Stomach (tissue), 9 donors: Measurements from ENCODE around the gene GLI1. TPM values are rescaled to one million over a fixed set of nuclear protein-coding genes. Genes with fewer than 3 reads are reported as not detected.

ENCODE experiments used
- DNase-seq, 2 donors: peaks; one replicate each; pipeline versions ENCODE4 v3.0.0 to v3.0.0-alpha.2; 2013 to 2019
- H3K27ac ChIP-seq, 5 donors: fragments of 200-600 bp in 4 of 5; sonication (generic) in 4 of 5; one replicate each; pipeline ENCODE4 v1.5.1; 2013 to 2019; ENCODE audit warnings: mild to moderate bottlenecking in 1 of 5, moderate library complexity in 1 of 5
- H3K27me3 ChIP-seq, 3 donors: fragments of 200-600 bp; sonication (generic); one replicate each; pipeline ENCODE4 v1.5.1; 2017 to 2019; ENCODE audit warnings: mixed run types in 1 of 3
- H3K36me3 ChIP-seq, 4 donors: fragments of 200-600 bp; sonication (generic); 1 replicate in 3 of 4; 2 replicates in 1 of 4; pipeline ENCODE4 v1.5.1; 2016 to 2019
- H3K4me1 ChIP-seq, 4 donors: fragments of 200-600 bp; sonication (generic); one replicate each; pipeline ENCODE4 v1.5.1; 2016 to 2019
- H3K4me3 ChIP-seq, 4 donors: fragments of 200-600 bp; sonication (generic) in 3 of 4; one replicate each; pipeline ENCODE4 v1.5.1; 2016 to 2019; ENCODE audit warnings: mild to moderate bottlenecking in 1 of 4
- H3K9me3 ChIP-seq, 4 donors: fragments of 200-600 bp; sonication (generic); one replicate each; pipeline ENCODE4 v1.5.1; 2016 to 2019
- EP300 ChIP-seq: sonication (generic); formaldehyde crosslinking; IDR thresholded peaks from one replicate; pipeline ENCODE4 v1.6.1; 2017; ENCODE audit warnings: antibody characterized with exemption
- POLR2A ChIP-seq, 4 donors: fragments of 450-650 bp; IDR thresholded peaks; one replicate each; pipeline ENCODE4 v1.6.1; 2016; ENCODE audit warnings: antibody characterized with exemption in 4 of 4, control low read depth in 2 of 4, mild to moderate bottlenecking in 1 of 4, moderate library complexity in 1 of 4
- POLR2AphosphoS5 ChIP-seq, 3 donors: sonication (generic); formaldehyde crosslinking; IDR thresholded peaks; one replicate each; pipeline ENCODE4 v1.6.1; 2016; ENCODE audit warnings: antibody characterized with exemption in 3 of 3
- WGBS, 5 donors: extraction: QIAGEN DNeasy Blood & Tissue Kit in 3 of 5; methylation state at CpG; one replicate each; pipeline versions ENCODE4 v1.1.5 to v1.1.7; 2013 to 2018; 5-methylcytosine and 5-hydroxymethylcytosine counted together
- intact Hi-C: fragments of 100-400 bp; cut with DNase I; formaldehyde crosslinking; loops from one replicate; pipeline ENCODE4 v1.15.1; 2023; ENCODE audit warnings: low total_unique reads
- polyA plus RNA-seq, 3 donors: library from polyadenylated mRNA; stranded (reverse); fragments of 200-250 nt; gene quantifications; one replicate each; pipeline ENCODE4 v1.2.3, GENCODE V29; 2013
- total RNA-seq, 5 donors: library from RNA; depleted of rRNA; stranded (reverse); fragments of >200 nt; gene quantifications; one replicate each; pipeline versions ENCODE4 v1.1.0 to v1.2.3, GENCODE V29; 2014 to 2016
- TF ChIP-seq, protein P1 (sequence below), 7 experiments: fragments of 450-650 bp in 4 of 7; fragments of 200-600 bp in 3 of 7; sonication (generic) in 3 of 7; IDR thresholded peaks; one replicate each; pipeline ENCODE4 v1.5.1; 2016 to 2019; ENCODE audit warnings: antibody characterized with exemption in 7 of 7, control low read depth in 2 of 7, mild to moderate bottlenecking in 1 of 7
- donor health status: healthy with polysubstance abuse.
- donor health status: Bipolar disorder and iron deficiency.
- donor health status: healthy.

Gene GLI1
- total and polyA plus RNA-seq, 8 donors: 0.14 to 4.0 (median 0.73) TPM

DNA sequence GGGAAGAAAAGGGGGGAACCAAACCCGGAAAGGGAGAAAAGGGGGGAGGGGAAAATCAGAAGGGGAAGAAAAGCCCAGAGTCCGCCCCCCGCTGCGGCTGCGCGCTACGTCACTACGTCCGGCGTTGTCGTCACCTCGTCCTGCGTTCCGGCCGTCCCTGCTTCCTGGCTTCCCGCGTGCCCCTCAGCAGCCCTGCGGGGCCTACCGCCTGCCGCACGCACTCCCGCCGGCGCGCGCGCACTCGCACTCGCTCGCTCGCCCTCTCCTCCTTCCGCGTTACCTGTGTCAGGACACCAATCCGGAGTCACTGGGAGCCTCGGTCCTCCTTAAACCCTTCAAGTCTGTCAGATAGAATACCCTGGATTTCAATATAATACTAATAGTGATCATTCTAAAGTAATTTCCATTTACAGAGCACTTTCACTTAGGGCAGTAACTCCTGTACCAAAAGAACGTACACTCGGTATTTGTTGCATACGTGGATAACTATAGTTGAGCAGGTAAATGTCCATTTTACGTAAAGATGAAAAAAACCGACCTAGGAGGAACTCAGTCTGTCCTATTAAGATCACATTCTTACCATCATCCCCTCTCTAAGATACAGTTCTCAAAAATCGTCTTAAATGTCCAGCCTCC lies 28.5 kb upstream of the GLI1 start, which contains the start of gene R3HDM2:
Gene R3HDM2 (minus strand): TSS at position 113 of the 636 bp plus-strand sequence. CDS start 120,615 bp downstream, outside the sequence.
- WGBS, 5 donors: 0 to 1% (median 1%) methylated on average over 37 to 41 of the region's 41 CpGs
- no peaks in the 10 kb centered on the region for H3K27me3 ChIP-seq
- H3K27ac ChIP-seq: peak within 1 kb of the TSS; percentile 91 to 99 (median 95)
- no peaks in the 10 kb centered on the region for H3K36me3 ChIP-seq
- TF ChIP-seq EP300 (no peak), POLR2A (IDR thresholded peaks at IDR 0.05) (peak in 2 of 4 donors; percentile 78 to 79), POLR2AphosphoS5 (IDR thresholded peaks at IDR 0.05) (peak; percentile 98 to 99 (median 99))
- TF ChIP-seq, protein P1, sequence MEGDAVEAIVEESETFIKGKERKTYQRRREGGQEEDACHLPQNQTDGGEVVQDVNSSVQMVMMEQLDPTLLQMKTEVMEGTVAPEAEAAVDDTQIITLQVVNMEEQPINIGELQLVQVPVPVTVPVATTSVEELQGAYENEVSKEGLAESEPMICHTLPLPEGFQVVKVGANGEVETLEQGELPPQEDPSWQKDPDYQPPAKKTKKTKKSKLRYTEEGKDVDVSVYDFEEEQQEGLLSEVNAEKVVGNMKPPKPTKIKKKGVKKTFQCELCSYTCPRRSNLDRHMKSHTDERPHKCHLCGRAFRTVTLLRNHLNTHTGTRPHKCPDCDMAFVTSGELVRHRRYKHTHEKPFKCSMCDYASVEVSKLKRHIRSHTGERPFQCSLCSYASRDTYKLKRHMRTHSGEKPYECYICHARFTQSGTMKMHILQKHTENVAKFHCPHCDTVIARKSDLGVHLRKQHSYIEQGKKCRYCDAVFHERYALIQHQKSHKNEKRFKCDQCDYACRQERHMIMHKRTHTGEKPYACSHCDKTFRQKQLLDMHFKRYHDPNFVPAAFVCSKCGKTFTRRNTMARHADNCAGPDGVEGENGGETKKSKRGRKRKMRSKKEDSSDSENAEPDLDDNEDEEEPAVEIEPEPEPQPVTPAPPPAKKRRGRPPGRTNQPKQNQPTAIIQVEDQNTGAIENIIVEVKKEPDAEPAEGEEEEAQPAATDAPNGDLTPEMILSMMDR (IDR thresholded peaks at IDR 0.05): no peak
- H3K4me1 ChIP-seq: peaks cover 9 to 26% (median 18%) of the 10 kb centered on the region in 4 donors
- H3K4me3 ChIP-seq: peak within 1 kb of the TSS; percentile 67 to 83 (median 76)
- intact Hi-C loops: no loop called here
- no peaks in the 10 kb centered on the region for H3K9me3 ChIP-seq
- peak; percentile 98 to 99 for DNase-seq

DNA sequence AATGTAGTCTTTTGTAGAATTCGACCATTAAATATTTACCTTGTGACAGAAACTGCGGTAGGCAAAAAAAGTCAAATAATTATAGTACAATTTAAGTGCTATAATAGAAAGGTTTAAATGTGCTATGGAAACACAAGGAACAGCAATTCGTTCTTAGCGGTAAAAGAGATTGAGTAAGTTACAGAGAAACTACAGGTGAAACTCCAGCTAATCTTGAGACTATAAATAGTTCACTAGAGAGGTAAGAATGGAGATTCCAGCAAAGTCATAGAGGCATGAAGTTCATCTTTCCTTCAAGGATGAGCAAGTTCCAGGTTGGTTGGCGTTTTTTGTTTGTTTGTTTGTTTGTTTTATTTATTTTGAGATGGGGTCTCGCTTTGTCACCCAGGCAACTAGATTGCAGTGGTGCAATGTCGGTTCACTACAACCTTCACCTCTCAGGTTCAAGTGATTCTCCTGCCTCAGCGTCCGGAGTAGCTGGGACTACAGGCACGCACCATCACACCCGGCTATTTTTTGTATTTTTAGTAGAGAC lies 27.9 kb upstream of the GLI1 start:
- Histone ChIP-seq H3K9me3 (no peaks in the 10 kb centered on the region), H3K4me1 (peaks cover 9 to 26% (median 18%) of the 10 kb centered on the region in 4 donors), H3K4me3 (peak overlapping the region; percentile 67 to 83 (median 76)), H3K27me3 (no peaks in the 10 kb centered on the region), H3K36me3 (no peaks in the 10 kb centered on the region), H3K27ac (peak overlapping the region in 4 of 5 donors; percentile 91 to 99 (median 96))
- WGBS, 5 donors: 62 to 73% (median 70%) methylated on average over 11 of the region's 11 CpGs
- intact Hi-C loops: no loop called here
- TF ChIP-seq POLR2AphosphoS5 (IDR thresholded peaks at IDR 0.05) (no peak), EP300 (no peak), POLR2A (IDR thresholded peaks at IDR 0.05) (no peak)
- TF ChIP-seq, protein P1 (IDR thresholded peaks at IDR 0.05): no peak
- DNase-seq: peak in 1 of 2 donors; percentile 21

DNA sequence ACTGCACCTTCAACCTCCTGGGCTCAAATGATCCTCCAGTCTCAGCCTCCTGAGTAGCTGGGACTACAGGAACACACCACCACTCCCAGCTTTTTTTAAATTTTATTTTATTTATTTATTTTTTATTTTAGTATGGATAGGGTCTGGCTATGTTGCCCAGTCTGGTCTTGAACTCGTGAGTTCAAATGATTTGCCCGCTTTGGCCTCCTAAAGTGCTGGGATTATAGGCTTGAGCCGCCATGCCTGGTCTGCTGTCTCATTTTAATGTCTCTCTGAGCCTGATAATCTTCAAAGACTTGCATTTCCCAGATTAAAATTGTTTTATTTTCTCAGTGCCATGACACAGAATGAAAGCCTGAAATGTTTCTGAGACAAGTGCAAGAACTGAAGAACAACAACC lies 26.2 kb upstream of the GLI1 start:
- Histone ChIP-seq H3K9me3 (no peaks in the 10 kb centered on the region), H3K36me3 (no peaks in the 10 kb centered on the region), H3K4me3 (no peak overlapping the region), H3K27me3 (no peaks in the 10 kb centered on the region), H3K4me1 (peaks cover 9 to 24% (median 17%) of the 10 kb centered on the region in 4 donors), H3K27ac (no peak overlapping the region)
- intact Hi-C loops: no loop called here
- peak in 1 of 2 donors; percentile 3 for DNase-seq
- TF ChIP-seq POLR2AphosphoS5 (IDR thresholded peaks at IDR 0.05) (no peak), EP300 (no peak), POLR2A (IDR thresholded peaks at IDR 0.05) (no peak)
- TF ChIP-seq, protein P1 (IDR thresholded peaks at IDR 0.05): no peak
- WGBS, 5 donors: 68 to 99% (median 85%) methylated on average over 3 of the region's 3 CpGs

DNA sequence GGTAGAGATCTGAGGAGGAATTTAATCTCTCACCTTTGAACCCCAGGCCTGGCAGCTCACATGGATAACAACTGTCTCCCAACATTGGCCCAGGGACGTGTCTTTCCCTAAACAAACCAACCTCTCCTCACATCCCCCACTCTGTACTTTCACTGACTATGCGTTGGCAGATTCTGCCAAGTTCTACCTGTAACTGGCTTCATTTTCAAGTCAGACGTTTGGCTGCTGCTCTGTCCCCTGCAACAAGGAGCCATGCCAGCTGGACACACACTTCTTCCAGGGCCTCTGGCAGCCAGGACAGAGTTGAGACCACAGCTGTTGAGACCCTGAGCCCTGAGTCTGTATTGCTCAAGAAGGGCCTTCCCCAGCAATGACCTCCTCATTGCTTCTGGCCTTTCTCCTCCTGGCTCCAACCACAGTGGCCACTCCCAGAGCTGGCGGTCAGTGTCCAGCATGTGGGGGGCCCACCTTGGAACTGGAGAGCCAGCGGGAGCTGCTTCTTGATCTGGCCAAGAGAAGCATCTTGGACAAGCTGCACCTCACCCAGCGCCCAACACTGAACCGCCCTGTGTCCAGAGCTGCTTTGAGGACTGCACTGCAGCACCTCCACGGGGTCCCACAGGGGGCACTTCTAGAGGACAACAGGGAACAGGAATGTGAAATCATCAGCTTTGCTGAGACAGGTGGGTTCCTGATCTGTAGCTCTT lies 24.9 kb upstream of the GLI1 start, which contains the start of gene INHBC:
Gene INHBC (plus strand): TSS at position 268 of the 707 bp plus-strand sequence. CDS start 103 bp downstream, at position 371.
- intact Hi-C loops: no loop called here
- H3K36me3 ChIP-seq: no peaks in the 10 kb centered on the region
- H3K27me3 ChIP-seq: no peaks in the 10 kb centered on the region
- H3K4me1 ChIP-seq: peaks cover 4 to 11% (median 9%) of the 10 kb centered on the region in 4 donors
- H3K9me3 ChIP-seq: no peaks in the 10 kb centered on the region
- WGBS, 5 donors: 66 to 73% (median 70%) methylated on average over 6 to 8 of the region's 8 CpGs
- TF ChIP-seq, protein P1 (IDR thresholded peaks at IDR 0.05): no peak
- no peak for TF ChIP-seq POLR2A (IDR thresholded peaks at IDR 0.05)
- no peak for TF ChIP-seq POLR2AphosphoS5 (IDR thresholded peaks at IDR 0.05)
- TF ChIP-seq EP300: no peak
- H3K27ac ChIP-seq: no peak within 1 kb of the TSS
- no peak within 1 kb of the TSS for H3K4me3 ChIP-seq
- peak in 1 of 2 donors; percentile 20 for DNase-seq
